GM18505 (cell line): ENCODE results near the gene UNC13A.

Experiments used
- ATAC-seq: cut with Tn5 transposase; IDR thresholded peaks from one replicate; pipeline ENCODE4 v1.9.1; 2021; ENCODE audit not compliant: unreplicated experiment
- POLR2A ChIP-seq: IDR thresholded peaks from 4 replicates; pipeline ENCODE4 v1.6.1; 2011; ENCODE audit warnings: borderline replicate concordance; ENCODE audit not compliant: insufficient read depth, insufficient read length; ENCODE audit errors: extremely low read depth

UNC13A gene

DNA sequence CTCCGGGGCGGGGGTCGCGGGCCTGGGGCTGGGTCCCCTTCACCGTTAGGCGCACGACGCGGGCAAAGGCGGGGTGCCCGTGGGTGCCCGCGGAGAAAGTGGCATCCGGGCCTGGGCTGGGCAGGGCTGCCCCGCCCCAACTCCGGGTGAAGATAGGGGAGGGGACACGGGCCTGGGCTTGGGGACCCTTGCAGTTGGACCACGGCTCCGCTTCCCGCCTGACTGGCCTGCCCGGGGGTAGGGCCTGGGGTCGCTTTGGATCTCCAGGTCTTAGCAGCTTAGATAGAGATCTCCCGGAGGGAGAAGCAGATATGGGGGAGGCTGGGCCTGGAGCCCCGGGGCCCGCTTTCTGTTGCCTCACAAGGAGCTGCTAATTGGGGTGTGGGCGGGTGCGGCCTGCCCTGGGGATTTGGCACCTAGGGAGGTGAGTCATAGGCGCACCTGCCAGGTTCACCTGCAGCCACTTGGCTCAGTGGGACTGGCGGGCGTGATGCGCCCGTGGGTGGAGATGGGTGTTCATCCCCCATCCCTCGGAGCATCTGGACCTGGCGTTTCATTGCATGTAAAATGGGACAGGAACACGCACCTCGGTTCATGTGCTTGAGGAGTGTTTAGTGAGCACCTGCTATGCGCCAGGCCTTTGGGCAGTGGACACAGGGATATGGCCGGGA lies 31.7 kb upstream of the UNC13A start:
- no peak for TF ChIP-seq POLR2A
- peak; percentile 20 for ATAC-seq

DNA sequence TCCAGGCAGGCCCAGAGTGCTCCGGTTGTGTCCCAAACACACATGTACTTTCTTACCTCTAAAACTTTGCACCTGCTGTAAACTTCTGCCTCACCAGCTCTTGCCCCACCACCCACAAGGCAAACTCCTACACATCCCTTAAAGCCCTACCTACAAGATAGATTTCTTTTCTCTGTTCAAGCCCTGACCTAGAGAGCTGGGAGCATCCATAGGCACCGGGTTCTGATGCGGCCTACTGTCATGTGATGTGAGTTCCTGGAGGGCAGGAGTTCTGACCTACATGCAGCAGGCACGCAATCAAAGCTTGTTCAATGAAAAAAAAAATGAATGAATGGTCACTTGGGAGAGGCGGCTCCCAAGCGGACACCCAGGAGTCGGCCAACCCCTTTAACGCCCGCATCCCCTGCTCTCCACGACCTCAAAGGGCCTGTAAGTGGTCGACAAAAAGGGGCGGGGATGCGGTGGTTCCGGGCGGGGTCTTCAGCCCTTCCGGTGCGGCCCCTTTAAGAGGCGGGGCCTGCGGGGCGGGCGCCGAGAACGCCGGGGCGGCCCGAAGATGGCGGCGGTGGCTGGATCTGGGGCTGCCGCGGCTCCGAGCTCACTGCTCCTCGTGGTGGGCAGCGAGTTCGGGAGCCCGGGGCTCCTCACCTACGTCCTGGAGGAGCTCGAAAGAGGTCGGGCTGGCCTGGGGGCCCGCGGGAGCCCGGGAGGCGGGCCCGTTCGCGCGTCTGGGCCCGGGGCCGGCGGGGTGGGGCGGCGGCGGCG lies 31.0 kb upstream of the UNC13A start, which contains the start of gene MAP1S:
TSS of gene MAP1S (plus strand) at position 534 of the 765 bp plus-strand sequence. CDS start at position 557, 23 bp downstream.
- TF ChIP-seq POLR2A, result peak; percentile 90
- peak; percentile 61 for ATAC-seq

DNA sequence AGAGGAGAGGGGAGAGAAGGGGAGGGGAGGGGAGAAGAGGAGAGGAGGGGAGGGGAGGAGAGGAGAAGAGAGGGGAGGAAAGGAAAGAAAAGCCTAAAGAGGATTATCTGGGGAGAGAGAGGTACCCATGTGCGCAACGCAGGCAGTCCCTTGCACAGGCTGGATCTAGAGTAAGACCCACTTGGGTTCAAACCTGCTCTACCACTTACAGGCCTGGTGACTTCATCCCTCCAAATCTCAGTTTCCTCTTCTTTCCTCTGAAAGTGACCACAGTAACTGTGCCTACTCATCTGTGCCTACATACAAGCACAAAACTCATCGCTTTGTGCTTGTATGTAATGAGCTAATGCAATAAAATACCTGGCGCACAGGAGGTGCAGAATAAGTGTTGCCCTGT lies 30.4 kb upstream of the UNC13A start:
- ATAC-seq, result no peak
- TF ChIP-seq POLR2A, result no peak

DNA sequence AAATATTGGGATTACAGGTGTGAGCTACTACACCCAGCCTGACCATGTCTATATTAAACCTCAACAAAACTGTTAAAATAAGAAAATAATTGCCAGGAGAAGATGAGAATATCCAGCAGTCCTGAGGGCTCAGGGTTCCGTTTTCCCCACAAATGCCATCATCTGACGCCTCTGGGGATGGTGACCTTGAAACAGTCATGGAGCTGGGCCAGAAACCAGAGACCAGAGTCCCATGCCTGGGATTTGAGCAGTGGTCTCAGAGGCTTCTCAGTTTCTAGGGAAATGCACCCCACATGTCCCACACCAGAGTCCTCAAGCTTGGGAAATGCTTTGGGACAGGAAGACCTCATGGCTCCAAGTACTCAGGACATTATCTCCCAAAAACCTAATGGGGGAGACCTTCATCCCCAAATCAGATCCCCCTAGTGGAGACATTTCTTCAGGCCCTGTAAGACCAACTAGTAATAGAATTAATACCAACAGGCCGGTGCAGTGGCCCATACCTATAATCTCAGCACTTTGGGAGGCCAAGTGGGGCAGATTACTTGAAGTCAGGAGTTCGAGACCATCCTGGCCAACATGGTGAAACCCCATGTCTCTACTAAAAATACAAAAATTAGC lies 28.3 kb upstream of the UNC13A start:
- no peak for ATAC-seq
- TF ChIP-seq POLR2A, result no peak

DNA sequence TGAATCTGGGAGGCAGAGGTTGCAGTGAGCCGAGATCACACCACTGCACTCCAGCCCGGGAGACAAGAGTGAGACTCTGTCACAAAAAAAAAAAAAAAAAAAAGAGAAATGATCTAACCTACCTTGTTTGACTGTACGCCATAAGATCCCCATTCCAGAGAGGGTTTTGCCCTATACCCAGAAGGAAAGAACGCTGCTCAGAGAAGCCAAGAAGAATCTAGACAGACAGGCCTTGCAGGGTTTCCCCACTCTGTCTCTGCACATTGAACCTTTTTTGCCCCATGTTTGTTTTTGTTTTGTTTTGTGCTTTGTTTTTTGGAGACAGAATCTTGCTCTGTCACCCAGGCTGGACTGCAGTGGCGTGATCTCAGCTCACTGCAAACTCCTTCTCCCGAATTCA lies 23.7 kb upstream of the UNC13A start:
- no peak for TF ChIP-seq POLR2A
- no peak for ATAC-seq

DNA sequence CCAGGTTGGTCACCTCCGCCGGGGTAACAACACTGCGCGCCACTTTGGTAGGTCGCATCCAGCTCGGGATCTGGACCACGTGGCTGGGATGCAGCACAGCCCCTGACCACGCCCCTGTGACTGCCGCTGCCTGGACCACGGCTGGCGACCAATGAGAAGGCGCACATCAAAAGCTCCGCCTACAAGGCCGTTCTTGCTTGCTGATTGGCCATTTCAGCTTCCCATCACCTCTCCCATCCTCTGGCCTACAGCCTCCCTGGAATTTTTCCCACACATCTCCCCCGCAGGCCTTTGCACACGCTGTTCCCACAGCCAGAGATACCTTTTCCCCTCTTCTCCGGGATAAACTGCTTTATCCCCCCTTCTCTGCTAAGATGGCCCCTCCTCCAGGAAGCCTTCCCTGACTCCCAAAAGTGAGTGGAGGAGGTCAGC lies 18.6 kb upstream of the UNC13A start:
- no peak for ATAC-seq

DNA sequence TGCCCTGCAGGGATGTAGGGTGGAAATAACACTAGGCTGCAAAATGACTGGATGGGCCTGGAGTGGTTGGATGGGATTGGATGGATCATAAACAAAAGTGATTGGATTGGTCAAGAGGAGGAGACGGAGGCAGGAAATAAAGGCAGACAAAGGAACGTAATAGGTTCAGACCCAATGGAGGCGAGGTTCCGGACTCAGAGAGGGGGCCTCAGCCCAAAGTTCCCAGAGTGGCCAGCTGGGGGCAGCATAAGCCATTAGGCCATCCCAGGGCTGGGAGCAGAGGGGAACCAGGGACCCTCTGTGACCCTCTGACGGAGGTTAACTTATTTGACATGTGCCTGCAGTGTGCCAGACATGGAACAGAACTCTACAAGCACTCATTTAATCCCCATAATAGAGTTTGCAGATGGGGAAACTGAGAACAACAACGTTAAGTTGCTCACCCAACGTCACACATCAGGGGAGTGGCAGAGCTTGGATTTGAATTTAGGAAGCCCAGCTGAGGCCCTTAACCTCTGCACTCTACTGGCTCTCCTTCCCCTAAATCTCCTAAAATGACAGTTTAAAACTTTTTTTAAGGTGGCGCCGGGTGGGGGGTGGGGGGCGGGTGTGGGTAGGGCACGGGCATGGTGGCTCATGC lies 15.8 kb upstream of the UNC13A start:
- ATAC-seq, result no peak
- no peak for TF ChIP-seq POLR2A

More for the DNA sequence above, 18.6 kb upstream of the UNC13A start:
- TF ChIP-seq POLR2A, result no peak

DNA sequence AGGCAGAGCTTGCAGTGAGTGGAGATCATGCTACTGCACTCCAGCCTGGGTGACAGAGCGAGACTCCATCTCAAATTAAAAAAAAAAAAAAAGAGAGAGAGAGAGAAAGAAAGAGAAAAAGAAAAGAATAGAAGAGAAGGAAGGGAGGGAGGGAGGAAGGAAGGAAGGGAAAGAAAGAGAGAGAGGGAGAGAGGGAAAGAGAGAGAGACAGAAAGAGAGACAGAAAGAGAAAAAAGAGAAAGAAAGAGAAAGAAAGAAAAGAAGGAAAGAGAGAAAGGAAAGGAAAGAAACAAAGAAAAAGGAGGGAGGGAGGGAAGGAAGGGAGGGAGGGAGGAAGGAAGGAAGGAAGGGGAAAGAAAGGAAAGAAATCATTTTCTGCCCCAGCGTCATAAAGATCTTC lies 7.0 kb upstream of the UNC13A start:
- no peak for ATAC-seq
- no peak for TF ChIP-seq POLR2A

DNA sequence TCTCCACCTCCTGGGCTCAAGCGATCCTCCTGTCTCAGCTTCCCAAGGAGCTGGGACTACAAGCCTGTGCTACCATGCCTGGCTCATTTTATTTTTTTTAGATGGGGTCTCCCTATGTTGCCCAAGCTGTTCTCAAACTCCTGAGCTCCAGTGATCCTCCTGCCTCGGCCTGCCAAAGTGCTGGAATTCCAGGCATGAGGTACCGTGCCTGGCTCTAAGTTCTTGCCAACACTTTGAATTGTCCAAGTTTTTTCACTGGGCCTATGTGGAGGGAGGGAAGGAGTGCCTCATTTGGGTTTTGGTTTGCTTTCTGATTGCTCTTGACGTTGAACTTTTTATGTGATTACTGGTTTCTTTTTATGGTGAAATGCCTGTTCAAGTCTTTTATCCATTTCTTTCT lies 4.4 kb upstream of the UNC13A start:
- no peak for ATAC-seq
- TF ChIP-seq POLR2A, result no peak

DNA sequence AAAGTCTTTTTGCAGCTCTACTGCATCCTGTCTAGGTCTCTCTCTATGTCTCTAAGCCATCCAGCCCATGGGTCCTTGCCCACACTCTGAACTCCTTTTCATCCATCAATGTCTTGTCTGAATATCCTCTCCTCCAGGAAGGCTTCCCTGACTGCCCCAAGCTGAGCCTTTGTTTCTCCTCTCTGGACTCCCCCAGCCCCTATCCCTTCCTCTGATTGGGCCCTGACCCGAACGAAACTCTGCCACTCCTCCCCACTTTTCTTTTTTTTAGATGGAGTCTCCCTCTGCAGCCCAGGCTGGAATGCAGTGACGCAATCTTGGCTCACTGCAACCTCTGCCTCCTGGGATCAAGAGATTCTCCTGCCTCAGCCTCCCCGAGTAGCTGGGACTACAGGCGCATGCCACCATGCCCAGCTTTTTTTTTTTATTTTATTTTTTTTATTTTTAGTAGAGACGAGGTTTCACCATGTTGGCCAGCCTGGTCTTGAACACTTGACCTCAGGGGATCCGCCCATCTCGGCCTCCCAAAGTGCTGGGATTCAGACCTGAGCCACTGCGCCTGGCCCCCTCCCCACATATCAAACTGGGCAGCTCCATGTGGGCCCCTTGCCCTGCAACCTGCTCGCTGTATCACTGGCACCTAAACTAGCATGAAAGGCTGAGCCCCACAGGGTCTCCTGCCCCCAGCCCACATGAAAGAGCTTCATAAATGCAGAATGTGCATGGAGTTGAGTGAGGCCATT lies 870 bp upstream of the UNC13A start:
- TF ChIP-seq POLR2A, result no peak
- ATAC-seq, result no peak

DNA sequence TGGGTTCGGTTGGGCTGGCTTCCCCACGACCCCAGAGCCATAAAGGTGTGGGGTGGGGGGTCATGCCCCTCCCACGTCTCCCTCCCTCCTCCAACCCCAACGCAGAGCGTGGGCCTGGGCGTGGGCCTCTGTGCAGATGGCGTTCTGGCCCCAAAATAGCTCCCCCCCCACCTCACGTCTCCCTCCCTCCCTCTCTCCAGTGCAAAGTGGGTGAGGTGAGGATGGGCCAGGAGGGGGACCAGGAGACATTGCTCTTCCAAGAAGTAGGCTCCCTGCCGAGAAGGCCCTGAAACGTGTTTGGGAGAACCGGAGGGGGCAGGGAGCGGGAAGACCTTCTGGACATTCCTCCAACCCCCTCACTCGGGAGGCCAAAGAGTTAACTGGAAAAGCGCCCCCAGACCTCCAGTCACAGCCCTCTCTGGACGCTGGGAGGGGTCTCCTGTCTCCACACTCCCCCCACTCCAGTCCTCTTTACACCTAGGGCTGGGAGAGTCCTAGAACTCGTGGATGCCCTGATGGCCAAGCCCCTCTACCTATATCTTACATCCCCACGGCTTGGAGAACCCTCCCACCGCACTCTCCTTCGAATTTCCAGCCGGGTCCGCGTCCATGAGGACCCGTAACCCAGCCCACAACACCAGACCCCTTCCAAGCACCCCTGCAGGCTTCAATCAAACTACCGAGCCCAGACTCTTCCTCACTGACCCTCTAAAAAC lies 855 bp downstream of the UNC13A start:
- TF ChIP-seq POLR2A, result no peak

DNA sequence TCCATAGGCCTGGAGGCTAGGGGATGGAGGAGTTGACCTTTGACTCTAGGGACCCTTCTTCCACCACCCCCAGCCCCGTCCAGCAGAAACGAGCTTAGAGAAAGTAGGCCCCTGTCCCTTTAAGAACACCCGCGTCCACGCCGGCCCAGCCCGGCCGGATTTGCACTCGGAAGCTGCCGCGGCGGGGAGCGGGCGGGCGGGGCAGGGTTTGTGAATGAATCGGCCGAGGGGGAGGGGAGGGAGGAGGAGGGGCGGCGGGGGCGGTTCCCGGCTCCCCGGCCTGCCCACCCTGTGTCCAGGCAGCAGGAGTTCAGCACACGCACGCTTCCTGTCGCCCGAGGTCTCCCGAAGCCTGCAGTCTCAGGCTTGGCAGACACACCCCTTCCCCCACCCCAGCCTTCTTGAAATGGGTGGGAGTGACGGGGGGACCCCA lies 1.5 kb downstream of the UNC13A start:
- no peak for ATAC-seq
- no peak for TF ChIP-seq POLR2A

More for the DNA sequence above, 855 bp downstream of the UNC13A start:
- no peak for ATAC-seq
